Lung (tissue), 12 donors: ENCODE measurements around the gene SFR1. TPM values are rescaled to one million over a fixed set of nuclear protein-coding genes. Genes with fewer than 3 reads are reported as not detected.

Source experiments
- ATAC-seq: fragments of 200-7000 bp; cut with Tn5 transposase; one replicate; pipeline ENCODE4 v1.9.1; 2020; ENCODE audit warnings: moderate number of reproducible peaks; ENCODE audit not compliant: insufficient read depth, low FRiP score
- DNase-seq, 3 donors: peaks; one replicate each; pipeline ENCODE4 v3.0.0-alpha.2; 2013 to 2017
- H3K27ac ChIP-seq, 2 donors: one replicate each; pipeline ENCODE4 v1.5.1; 2013; ENCODE audit warnings: mild to moderate bottlenecking in 2 of 2, moderate library complexity in 2 of 2, control low read depth in 1 of 2, inconsistent platforms in 1 of 2, low read depth in 1 of 2, low read length in 1 of 2
- H3K27me3 ChIP-seq, 3 donors: one replicate each; pipeline ENCODE4 v1.5.1; 2013; ENCODE audit warnings: low read length in 2 of 3; ENCODE audit not compliant: control insufficient read depth in 3 of 3, insufficient read depth in 3 of 3
- H3K36me3 ChIP-seq, 4 donors: one replicate each; pipeline ENCODE4 v1.5.1; 2013; ENCODE audit warnings: low read length in 4 of 4, mild to moderate bottlenecking in 1 of 4, moderate library complexity in 1 of 4; ENCODE audit not compliant: control insufficient read depth in 4 of 4, insufficient read depth in 4 of 4
- H3K4me1 ChIP-seq, 5 donors: one replicate each; pipeline ENCODE4 v1.5.1; 2013; ENCODE audit warnings: low read length in 5 of 5, mild to moderate bottlenecking in 2 of 5, moderate library complexity in 1 of 5; ENCODE audit not compliant: control insufficient read depth in 5 of 5, insufficient read depth in 5 of 5
- H3K4me3 ChIP-seq: one replicate; pipeline ENCODE4 v1.5.1; 2013; ENCODE audit warnings: mild to moderate bottlenecking, control low read depth, moderate library complexity
- H3K9ac ChIP-seq, 2 donors: one replicate each; pipeline ENCODE4 v1.5.1; 2013; ENCODE audit warnings: low read length in 2 of 2, control low read depth in 1 of 2; ENCODE audit not compliant: insufficient read depth in 1 of 2
- H3K9me3 ChIP-seq, 4 donors: one replicate each; pipeline ENCODE4 v1.5.1; 2013; ENCODE audit warnings: low read length in 3 of 4, mild to moderate bottlenecking in 1 of 4, moderate library complexity in 1 of 4; ENCODE audit not compliant: control insufficient read depth in 4 of 4, insufficient read depth in 3 of 4
- CTCF ChIP-seq: IDR thresholded peaks from 2 replicates; pipeline ENCODE4 v1.5.1; 2012; ENCODE audit warnings: mild to moderate bottlenecking; ENCODE audit errors: control extremely low read depth, extremely low read depth
- WGBS, 2 donors: extraction: QIAGEN DNeasy Blood & Tissue Kit; methylation state at CpG; one replicate each; pipeline ENCODE4 v1.1.7; 2013; 5-methylcytosine and 5-hydroxymethylcytosine counted together
- polyA plus RNA-seq, 2 donors: library from polyadenylated mRNA; stranded (reverse); fragments of 200-250 nt; gene quantifications; one replicate each; pipeline ENCODE4 v1.2.1, GENCODE V29; 2013
- total RNA-seq, 2 donors: library from RNA; depleted of rRNA in 1 of 2; stranded (reverse); fragments of >200 nt in 1 of 2; gene quantifications; one replicate each; pipeline ENCODE4 v1.2.1, GENCODE V29; 2014 to 2021
- donor health status: control.
- donor health status: control.
- donor health status: Bipolar disorder and iron deficiency.
- donor health status: healthy.
- donor health status: DM: yes; HTN: yes; CAD: no.

The SFR1 gene
- total and polyA plus RNA-seq, 4 donors, result 6.4 to 9.9 (median 9.2) TPM

DNA sequence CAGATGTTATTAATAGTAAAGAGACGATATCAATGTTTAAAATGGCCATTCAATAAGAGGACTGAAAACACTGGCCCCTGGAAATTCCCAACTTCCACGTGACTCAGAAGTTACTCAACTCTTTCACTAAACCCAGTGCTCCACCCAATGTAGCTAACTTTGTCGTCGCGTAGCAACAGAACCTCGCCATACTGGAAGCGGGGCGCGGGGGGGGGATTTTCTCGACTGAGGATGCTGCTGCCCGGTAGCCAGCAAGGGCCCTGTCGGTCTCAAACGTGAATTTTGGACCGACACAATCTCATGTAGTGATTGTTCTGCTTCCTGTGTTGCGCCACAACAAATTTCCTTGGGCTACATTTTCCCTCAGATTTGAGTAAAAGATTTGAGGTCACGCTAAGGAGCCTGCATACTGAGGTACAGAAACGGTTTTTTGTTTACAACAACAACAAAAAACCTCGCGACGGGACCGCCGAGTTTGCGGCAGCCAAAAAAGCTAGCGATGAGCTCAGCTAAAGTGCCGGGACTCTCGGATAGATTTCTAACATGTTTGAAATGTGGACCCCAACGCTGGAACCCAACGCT is 977 bp upstream of the SFR1 start:
- TF ChIP-seq CTCF, result no peak
- no peaks in the 10 kb centered on the region for H3K27me3 ChIP-seq
- WGBS, 2 donors, result 0 to 1% methylated on average over 28 of the region's 28 CpGs
- H3K27ac ChIP-seq, result peak overlapping the region; percentile 99 to 100
- H3K9ac ChIP-seq, result peak overlapping the region; percentile 98 to 99
- peak; percentile 74 for ATAC-seq
- no peaks in the 10 kb centered on the region for H3K9me3 ChIP-seq
- H3K36me3 ChIP-seq, result no peaks in the 10 kb centered on the region
- peak overlapping the region; percentile 56 for H3K4me3 ChIP-seq
- peaks cover 0 to 10% (median 0%) of the 10 kb centered on the region in 5 donors for H3K4me1 ChIP-seq
- peak; percentile 95 to 97 (median 97) for DNase-seq

DNA sequence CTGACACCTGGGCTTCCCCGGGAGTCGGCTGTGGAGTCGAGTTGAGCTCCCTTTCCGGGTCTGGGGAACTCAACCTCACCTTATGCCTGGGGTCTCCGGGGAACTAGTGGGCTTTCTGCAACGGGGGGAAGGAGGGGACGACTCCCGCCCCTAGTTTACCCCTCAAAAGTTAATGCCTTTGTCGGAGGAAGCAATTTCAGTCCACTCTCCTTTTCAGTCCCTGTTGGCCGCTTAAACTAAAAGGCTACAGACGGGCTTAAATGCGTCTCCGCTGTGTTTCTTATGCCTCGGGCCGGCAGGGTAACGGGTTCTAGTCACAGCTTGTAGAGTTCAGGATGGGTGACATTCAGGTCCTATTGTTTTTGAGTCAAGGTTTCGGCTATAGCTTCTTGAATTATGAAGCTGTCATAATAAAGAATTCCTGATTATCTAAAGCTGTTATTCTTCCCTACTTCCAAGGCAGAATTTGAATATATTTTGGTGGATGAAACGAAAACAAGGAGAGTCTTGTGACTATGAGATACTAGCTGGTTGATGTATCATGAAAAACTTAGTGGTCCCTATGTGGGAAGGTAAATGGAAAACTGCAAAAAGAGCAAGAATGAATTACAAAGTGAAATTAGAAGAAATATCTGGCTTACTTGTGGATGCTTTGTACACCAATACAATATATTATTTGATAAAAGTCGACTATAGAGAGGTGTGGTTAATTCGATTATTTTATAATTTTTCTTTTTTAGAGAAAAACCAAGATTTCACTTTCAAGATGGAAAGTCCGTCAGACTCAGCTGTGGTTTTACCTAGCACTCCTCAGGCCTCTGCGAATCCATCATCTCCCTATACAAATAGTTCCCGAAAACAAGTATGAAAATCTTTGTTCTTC is 495 bp downstream of the SFR1 start:
- Histone ChIP-seq H3K4me3 (peak overlapping the region; percentile 80), H3K27ac (peak overlapping the region; percentile 93), H3K9ac (peak overlapping the region; percentile 91 to 94), H3K36me3 (no peaks in the 10 kb centered on the region), H3K4me1 (peaks cover 0 to 11% (median 0%) of the 10 kb centered on the region in 5 donors), H3K27me3 (no peaks in the 10 kb centered on the region), H3K9me3 (no peaks in the 10 kb centered on the region)
- ATAC-seq, result no peak
- 18% methylated on average over 23 of the region's 23 CpGs for WGBS, 2 donors
- DNase-seq, result no peak
- TF ChIP-seq CTCF, result no peak

DNA sequence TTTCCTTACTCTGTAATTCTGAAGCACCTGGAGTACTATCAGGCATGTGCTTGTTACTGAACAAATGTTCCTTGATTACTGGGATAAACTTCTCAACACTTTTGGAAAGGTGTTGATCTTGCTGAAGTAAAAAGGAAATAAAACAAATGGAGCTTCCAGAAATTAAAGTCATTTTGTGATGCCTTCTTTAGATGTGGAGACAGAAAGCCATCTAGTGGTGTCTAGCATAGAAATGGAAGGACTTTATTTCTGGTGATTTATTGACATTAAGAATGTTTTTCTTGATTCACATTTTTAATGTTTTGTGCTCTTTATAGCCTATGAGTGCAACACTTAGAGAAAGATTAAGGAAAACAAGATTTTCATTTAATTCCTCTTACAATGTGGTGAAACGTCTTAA is 1.4 kb downstream of the SFR1 start:
- 65 to 67% methylated on average over 1 of the region's 1 CpG for WGBS, 2 donors
- DNase-seq (peak in 2 of 3 donors; percentile 20 to 37), ATAC-seq (no peak)
- TF ChIP-seq CTCF, result no peak
- Histone ChIP-seq H3K4me1 (peaks cover 0 to 11% (median 0%) of the 10 kb centered on the region in 5 donors), H3K4me3 (no peak overlapping the region), H3K9me3 (no peaks in the 10 kb centered on the region), H3K9ac (no peak overlapping the region), H3K27ac (no peak overlapping the region), H3K36me3 (no peaks in the 10 kb centered on the region), H3K27me3 (no peaks in the 10 kb centered on the region)
